ENCODE data around the gene ASXL2.
A peak's percentile ranks its signal among the peaks of the same experiment; 100 is the strongest.
"Not testable (repeated sequence)": the region's sequence is repeated elsewhere in the genome, so short reads cannot be mapped to it uniquely, and the experiment has no call there.

The ASXL2 gene

DNA sequence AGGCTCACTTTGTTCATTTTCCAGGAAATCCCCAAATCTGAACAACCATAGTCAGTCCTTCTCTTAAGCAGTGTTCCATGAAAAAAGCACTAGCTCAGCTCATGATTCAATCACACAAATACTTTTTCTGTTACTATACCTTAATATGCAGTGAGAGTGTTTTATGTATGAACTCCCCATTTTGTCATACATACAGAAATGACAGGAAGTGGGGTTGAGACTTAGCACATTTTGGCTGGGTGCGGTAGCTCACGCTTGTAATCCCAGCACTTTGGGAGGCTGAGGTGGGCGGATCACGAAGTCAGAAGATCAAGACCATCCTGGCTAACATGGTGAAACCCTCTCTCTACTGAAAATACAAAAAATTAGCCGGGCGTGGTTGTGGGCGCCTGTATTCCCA is 149.7 kb downstream of the ASXL2 start:
- no peak for DNase-seq

DNA sequence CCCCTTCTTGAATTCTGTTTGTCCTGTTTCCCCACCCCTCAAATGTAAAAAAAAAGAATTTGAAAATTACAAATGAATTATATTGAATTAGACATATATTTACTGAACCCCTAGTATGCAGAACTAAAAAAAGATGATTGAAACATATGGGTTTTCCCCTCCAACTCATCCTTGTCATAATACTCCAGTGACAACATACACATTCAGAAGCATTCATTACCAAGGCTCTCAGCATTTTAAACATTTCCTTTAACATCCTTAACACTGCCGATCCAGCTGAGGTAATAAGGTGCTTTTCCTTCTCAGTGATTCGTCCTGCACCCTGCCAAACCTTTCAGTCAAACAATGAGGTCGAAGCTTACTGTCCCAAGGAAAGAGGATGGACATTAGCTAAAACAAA is 151.8 kb downstream of the ASXL2 start:
- no peak for DNase-seq

- DNase-seq: no peak
Observed at GRCh38 chr2:25725877-25726276, 152.4 kb downstream of the ASXL2 start.

GRCh38 chr2:25724756-25725155 is 153.5 kb downstream of the ASXL2 start:
- no peak for DNase-seq

GRCh38 chr2:25722224-25722623 is 156.1 kb downstream of the ASXL2 start:
- no peak for DNase-seq

GRCh38 chr2:25720575-25720974 is 157.7 kb downstream of the ASXL2 start:
- DNase-seq: no peak

DNA sequence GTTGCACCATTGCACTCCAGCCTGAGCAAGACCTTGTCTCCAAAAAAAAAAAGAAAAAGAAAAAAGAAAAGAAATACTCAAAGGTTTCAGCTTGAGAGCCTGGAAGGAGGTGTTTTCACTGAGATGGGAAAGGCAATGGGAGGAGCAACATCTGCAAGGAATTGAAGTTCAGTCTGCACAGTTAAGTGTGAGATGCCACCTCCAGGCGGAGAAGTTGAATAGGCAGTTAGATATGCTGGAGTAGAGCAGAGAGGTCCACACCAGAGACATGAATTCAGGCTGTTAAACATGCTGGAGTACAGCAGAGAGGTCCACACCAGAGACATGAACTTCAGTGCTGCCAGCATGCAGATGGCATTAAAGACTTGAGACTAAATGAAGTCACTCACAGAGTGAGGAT is 163.5 kb downstream of the ASXL2 start:
- DNase-seq: no peak

DNA sequence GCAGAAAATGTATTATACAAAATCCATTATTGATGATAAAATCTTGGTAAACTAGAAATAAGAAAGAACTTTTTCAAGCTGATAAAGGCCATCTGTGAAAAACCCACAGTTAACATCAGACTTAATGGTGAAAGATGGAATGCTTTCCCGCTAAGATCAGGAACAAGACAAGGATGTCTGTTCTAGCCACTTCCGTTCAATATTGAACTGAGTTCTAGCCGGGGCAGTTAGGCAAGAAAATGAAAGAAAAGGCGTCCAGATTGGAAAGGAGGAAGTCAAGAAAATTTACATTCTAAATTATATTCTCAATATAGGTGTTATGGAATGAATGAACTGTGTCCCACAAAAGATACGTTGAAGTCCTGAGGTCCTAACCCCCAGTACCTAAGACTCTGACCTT is 165.8 kb downstream of the ASXL2 start:
- DNase-seq: no peak

- DNase-seq: no peak
Observed at GRCh38 chr2:25711675-25712354, 166.5 kb downstream of the ASXL2 start.

DNA sequence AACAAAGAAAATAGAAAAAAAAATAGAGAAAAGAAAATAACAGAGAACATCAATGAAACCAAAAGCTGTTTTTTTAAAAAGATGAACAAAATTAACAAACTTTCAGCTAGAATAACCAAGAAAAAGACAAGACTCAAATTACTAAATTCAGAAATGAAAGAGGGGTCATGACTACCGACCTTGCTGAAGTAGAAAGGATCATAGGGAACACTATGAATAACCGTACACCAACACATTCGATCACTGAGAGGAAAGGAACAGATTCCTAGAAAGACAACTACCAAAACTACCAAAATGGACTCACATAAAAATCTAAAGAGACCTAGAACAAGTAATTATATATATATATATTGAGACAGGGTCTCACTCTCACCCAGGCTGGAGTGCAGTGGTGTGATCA is 167.5 kb downstream of the ASXL2 start:
- no peak for DNase-seq

GRCh38 chr2:25709349-25709748 is 168.9 kb downstream of the ASXL2 start:
- no peak for DNase-seq

DNA sequence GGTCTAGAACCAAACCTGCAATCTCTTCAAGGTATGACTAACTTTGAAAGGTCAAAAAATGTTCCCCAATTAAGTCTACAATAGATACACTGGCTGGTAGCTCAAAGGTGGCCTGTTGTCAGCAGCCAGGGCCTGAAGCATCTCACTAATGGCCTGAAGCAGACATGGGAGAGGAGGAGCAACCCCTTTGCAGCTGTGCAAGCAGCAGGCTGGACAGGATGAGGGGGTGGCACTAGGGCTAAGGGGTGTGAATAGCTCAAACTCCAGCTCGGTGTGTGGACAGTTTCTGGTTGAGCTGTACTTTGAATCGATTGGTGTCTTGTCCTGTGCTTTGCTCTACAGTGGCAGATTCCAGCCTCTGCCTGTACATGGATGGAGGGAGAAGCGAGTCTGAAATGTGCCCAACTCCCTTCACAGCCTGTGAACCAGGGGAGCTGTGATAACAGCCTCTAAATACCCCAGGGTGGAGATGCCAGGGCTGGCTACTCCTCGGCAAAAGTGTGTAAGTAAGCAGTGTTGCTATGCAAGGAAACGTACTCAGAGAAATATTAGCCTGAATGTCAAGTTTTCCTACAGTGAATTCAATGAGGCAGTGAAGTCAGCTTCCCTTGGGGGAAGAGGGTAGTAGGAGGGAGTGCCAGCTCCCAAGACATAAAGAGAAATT is 170.2 kb downstream of the ASXL2 start:
- DNase-seq: no peak

- DNase-seq: not testable (repeated sequence)
Observed at GRCh38 chr2:25705575-25705974, 172.7 kb downstream of the ASXL2 start.

DNA sequence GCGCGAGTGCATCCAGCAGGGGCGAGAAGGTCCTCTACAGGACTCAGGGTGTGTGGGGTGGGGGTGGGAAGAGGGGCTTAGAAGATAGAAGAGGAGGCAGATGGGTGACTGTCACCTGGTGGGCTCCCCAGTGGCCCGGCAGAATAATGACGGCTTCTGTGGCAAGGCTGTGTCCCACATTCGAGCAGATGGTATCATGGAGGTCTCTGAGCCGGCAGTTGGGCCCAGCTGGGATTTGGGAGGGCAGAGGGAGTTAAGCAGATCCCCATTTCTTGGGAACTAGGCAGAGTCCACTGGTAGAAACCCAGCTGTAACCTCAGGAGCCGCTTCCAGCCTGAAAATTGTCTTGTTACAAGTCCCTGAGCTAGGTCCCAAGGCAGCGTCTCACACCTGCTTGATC is 176.5 kb downstream of the ASXL2 start:
- DNase-seq: no peak

DNA sequence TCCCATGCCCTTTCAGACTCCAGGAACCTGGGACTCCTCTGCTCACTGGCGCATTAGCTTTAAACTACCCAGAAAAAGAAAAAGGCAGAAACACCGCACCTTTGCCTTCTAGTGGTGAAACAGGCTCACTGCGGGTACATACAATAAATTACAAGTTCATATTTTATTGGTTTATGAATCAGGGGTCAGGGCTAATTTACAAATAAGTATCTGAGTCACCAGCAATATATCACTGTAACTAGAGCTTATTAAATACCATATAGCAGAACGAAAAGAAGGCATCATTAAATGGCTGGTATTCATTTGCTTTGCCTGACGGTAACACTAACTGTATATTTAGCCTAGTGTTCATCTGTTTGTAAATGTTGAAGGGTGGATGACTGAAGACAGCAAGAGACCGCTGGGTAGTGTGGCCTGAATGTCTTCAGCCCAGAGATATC is 178.0 kb downstream of the ASXL2 start:
- DNase-seq: peak; percentile 34

DNA sequence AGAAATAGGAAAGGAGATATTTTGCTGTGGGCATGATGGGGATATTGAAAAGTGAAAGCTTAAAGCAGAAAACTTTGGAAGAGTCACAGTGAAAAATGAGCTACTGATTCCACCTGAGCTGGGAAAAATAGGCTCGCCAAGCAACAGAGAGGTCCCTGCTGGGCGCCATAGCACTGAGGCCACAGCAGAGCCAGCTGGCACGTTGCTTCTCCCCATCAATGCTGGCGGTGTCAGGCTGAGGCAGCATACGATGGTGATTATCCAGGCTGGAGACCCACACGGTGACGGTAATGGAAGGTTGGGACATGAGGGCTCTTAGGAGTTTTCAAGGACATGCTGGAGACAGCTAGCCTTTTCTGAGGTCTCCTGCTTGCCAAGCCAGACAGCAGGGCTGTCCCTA is 179.1 kb downstream of the ASXL2 start:
- DNase-seq: no peak

GRCh38 chr2:25698752-25699151 is 179.5 kb downstream of the ASXL2 start:
- DNase-seq: peak; percentile 5

- no peak for DNase-seq
Observed at GRCh38 chr2:25697559-25698341, 180.5 kb downstream of the ASXL2 start.

- DNase-seq: no peak
Observed at GRCh38 chr2:25692737-25693445, 185.4 kb downstream of the ASXL2 start.

GRCh38 chr2:25692143-25692542 is 186.1 kb downstream of the ASXL2 start:
- no peak for DNase-seq

DNA sequence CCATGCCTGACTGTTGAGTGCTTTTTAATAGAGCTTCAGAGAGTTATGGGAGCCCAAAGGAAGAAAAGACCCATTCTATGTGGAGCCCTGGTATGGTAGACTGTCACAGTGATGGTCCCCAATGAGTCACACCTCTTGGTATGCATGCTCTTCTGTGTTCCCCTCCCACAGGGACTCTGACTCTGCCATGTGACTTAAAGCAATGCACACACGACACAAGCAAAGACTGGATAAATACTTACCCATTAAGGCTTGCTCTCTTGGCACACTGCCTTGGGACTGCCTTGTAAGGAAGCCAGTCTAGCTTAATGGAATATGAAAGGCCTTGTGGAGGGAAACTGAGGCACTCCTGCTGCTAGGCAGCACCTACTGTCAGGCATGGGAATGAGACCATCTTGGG is 188.2 kb downstream of the ASXL2 start:
- DNase-seq: no peak

DNA sequence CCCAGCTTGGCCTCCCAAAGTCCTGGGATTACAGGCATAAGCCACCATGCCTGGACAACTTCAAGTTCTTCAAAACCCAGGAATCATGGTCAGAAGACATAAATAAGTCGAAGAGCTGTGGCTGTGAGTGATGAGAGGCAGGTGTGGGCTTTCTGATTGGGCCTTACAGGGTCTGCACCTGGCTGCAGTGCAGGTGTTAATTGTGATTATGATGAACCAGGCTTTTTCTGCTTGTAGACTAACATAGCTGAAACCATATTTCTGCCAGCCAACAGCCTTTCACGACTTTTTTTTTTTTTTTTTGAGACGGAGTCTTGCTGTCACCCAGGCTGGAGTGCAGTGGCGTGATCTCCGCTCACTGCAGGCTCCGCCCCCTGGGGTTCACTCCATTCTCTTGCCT is 190.1 kb downstream of the ASXL2 start:
- no peak for DNase-seq

GRCh38 chr2:25685741-25686140 is 192.5 kb downstream of the ASXL2 start:
- no peak for DNase-seq
